ENCODE results near the gene GALNT9. TPM values are rescaled to one million over a fixed set of nuclear protein-coding genes. Genes with fewer than 3 reads are reported as not detected.

Gene GALNT9
- total and polyA plus RNA-seq, 2 experiments from 2014 or later: 3.9 to 4.7 TPM

DNA sequence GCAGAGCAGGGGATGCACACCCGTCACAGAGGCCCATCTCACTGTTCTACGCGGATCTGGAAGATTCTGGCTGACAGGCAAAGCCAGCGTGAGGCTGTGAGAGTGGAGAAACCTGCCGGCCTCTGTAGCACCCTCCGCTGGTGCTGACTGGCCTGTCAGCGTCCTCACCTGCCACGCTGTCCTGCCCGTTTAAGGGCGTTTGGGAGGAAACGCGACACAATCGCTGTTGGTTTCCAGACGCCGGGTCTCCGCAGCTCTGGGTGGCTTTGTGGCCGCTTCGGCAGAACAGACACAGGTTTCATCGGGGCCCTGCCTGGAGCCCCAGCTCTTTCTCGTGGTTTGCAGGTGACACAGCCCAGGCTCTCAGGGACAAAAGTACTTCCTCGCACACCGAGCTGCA is 114.5 kb downstream of the GALNT9 start:
- Histone ChIP-seq H2AFZ (no peak overlapping the region), H4K20me1 (ENCODE audit: insufficient read depth, poor library complexity, severe bottlenecking) (no peaks in the 10 kb centered on the region)
- WGBS (ENCODE audit: low lambda C conversion rate, missing lambda C conversion rate): 80% methylated on average over 22 of the region's 22 CpGs

DNA sequence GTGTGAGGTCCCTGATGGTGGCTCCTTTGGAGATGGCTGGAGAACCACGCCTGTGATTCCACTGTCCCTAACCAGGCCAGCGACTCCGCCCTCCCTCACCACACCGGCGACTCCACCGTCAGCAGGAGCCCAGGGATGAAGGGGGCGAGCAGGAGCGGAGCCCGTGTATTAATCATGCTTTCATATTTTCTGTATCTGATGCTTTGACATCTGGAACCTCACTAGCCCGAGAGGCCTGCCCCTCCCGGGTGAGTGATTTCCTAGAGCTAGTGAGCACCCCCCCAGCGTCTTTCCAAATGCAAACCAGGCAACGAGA is 115.3 kb downstream of the GALNT9 start:
- DNase-seq (ENCODE audit: low spot score): no peak
- Histone ChIP-seq H3K4me1 (ENCODE audit: insufficient read depth) (no peaks in the 10 kb centered on the region), H2AFZ (no peak overlapping the region), H3K4me3 (no peak overlapping the region), H4K20me1 (ENCODE audit: insufficient read depth, poor library complexity, severe bottlenecking) (no peaks in the 10 kb centered on the region), H3K36me3 (replicated peaks; ENCODE audit: insufficient read depth, low read depth) (no peaks in the 10 kb centered on the region), H3K27ac (no peak overlapping the region), H3K27me3 (peaks cover 6% of the 10 kb centered on the region), H3K79me2 (no peaks in the 10 kb centered on the region), H3K4me2 (no peak overlapping the region), H3K9me2 (replicated peaks; ENCODE audit: insufficient read depth) (no peaks in the 10 kb centered on the region), H3K9me3 (ENCODE audit: low read depth) (no peaks in the 10 kb centered on the region)
- TF ChIP-seq, protein P1, sequence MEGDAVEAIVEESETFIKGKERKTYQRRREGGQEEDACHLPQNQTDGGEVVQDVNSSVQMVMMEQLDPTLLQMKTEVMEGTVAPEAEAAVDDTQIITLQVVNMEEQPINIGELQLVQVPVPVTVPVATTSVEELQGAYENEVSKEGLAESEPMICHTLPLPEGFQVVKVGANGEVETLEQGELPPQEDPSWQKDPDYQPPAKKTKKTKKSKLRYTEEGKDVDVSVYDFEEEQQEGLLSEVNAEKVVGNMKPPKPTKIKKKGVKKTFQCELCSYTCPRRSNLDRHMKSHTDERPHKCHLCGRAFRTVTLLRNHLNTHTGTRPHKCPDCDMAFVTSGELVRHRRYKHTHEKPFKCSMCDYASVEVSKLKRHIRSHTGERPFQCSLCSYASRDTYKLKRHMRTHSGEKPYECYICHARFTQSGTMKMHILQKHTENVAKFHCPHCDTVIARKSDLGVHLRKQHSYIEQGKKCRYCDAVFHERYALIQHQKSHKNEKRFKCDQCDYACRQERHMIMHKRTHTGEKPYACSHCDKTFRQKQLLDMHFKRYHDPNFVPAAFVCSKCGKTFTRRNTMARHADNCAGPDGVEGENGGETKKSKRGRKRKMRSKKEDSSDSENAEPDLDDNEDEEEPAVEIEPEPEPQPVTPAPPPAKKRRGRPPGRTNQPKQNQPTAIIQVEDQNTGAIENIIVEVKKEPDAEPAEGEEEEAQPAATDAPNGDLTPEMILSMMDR (IDR thresholded peaks at IDR 0.05; ENCODE audit: poor library complexity): no peak
- TF ChIP-seq EZH2 (IDR thresholded peaks at IDR 0.05; ENCODE audit: borderline replicate concordance) (no peak), EZH2phosphoT487 (IDR thresholded peaks at IDR 0.05; ENCODE audit: low read depth, severe bottlenecking, unreplicated experiment) (no peak)
- WGBS (ENCODE audit: low lambda C conversion rate, missing lambda C conversion rate): 87% methylated on average over 13 of the region's 13 CpGs

More for the DNA sequence above, 114.5 kb downstream of the GALNT9 start:
- Histone ChIP-seq H3K9me3 (ENCODE audit: low read depth) (no peaks in the 10 kb centered on the region), H3K27me3 (peaks cover 6% of the 10 kb centered on the region), H3K4me3 (no peak overlapping the region), H3K79me2 (no peaks in the 10 kb centered on the region), H3K9me2 (replicated peaks; ENCODE audit: insufficient read depth) (no peaks in the 10 kb centered on the region), H3K4me2 (no peak overlapping the region), H3K36me3 (replicated peaks; ENCODE audit: insufficient read depth, low read depth) (no peaks in the 10 kb centered on the region), H3K4me1 (ENCODE audit: insufficient read depth) (no peaks in the 10 kb centered on the region), H3K27ac (no peak overlapping the region)
- no peak for DNase-seq (ENCODE audit: low spot score)
- TF ChIP-seq EZH2 (IDR thresholded peaks at IDR 0.05; ENCODE audit: borderline replicate concordance) (no peak), EZH2phosphoT487 (IDR thresholded peaks at IDR 0.05; ENCODE audit: low read depth, severe bottlenecking, unreplicated experiment) (no peak)
- TF ChIP-seq, protein P1 (IDR thresholded peaks at IDR 0.05; ENCODE audit: poor library complexity): no peak

DNA sequence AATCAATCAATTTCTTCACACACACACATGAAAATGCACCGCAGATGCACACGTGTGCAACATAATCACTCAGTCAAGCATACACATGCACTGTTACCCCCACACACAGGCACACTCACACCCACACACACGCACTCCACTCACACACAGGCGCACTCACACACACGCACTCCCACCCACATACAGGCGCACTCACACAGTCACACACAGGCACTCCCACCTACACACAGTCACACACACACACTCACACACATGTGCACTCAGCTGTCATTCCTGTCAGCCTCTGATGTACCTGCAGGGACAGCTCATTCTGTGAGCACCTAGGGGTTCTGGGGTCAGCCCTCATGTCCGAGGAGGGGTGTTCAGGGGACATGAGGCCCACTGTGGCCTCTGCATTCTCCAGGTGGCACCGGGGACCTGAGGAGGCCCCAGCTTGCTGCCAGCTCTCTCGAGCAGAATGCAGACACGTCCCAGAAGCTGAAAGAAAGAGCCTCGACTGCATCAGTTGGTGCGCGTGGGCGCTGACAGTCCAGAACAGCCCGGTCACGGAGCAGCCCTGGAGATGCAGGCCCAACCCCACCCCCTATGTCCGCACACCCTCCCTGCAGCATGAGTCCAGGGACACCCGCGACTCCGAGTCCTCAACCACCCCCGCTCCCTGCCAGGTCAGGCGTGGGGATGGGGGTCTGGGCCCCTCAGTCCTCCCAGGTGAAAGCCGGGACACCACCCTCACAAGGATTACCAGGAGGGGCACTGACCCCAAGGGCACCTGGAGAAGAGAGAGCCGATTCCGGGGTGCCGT is 115.8 kb downstream of the GALNT9 start:
- TF ChIP-seq EZH2 (IDR thresholded peaks at IDR 0.05; ENCODE audit: borderline replicate concordance): no peak
- TF ChIP-seq, protein P1 (IDR thresholded peaks at IDR 0.05; ENCODE audit: poor library complexity): no peak
- TF ChIP-seq EZH2phosphoT487 (IDR thresholded peaks at IDR 0.05; ENCODE audit: low read depth, severe bottlenecking, unreplicated experiment): no peak
- H3K9me3 ChIP-seq (ENCODE audit: low read depth): no peaks in the 10 kb centered on the region
- H3K79me2 ChIP-seq: no peaks in the 10 kb centered on the region
- no peak overlapping the region for H3K4me3 ChIP-seq
- H2AFZ ChIP-seq: no peak overlapping the region
- no peaks in the 10 kb centered on the region for H3K4me1 ChIP-seq (ENCODE audit: insufficient read depth)
- no peak overlapping the region for H3K27ac ChIP-seq
- no peak for DNase-seq (ENCODE audit: low spot score)
- no peaks in the 10 kb centered on the region for H3K9me2 ChIP-seq (replicated peaks; ENCODE audit: insufficient read depth)
- no peaks in the 10 kb centered on the region for H3K36me3 ChIP-seq (replicated peaks; ENCODE audit: insufficient read depth, low read depth)
- 90% methylated on average over 26 of the region's 26 CpGs for WGBS (ENCODE audit: low lambda C conversion rate, missing lambda C conversion rate)
- peaks cover 6% of the 10 kb centered on the region for H3K27me3 ChIP-seq
- H3K4me2 ChIP-seq: no peak overlapping the region
- H4K20me1 ChIP-seq (ENCODE audit: insufficient read depth, poor library complexity, severe bottlenecking): no peaks in the 10 kb centered on the region

All from hepatocyte (in vitro differentiated cells).